GM23338 (cell line): ENCODE results near the gene SLC2A13. TPM values are rescaled to one million over a fixed set of nuclear protein-coding genes. Genes with fewer than 3 reads are reported as not detected.

ENCODE experiments used
- ATAC-seq: fragments of 200-7000 bp; cut with Tn5 transposase; 3 replicates; pipeline ENCODE4 v1.9.1; 2020
- DNase-seq: peaks from one replicate; pipeline ENCODE4 v3.0.0-alpha.2; 2015; ENCODE audit warnings: low spot score
- H2AFZ ChIP-seq: fragments of 200-600 bp; sonication (generic); 2 replicates; pipeline ENCODE4 v1.8.0; 2016; ENCODE audit warnings: antibody characterized with exemption, mild to moderate bottlenecking, moderate library complexity
- H3F3A ChIP-seq: fragments of 200-600 bp; sonication (generic); replicated peaks from 2 replicates; pipeline ENCODE4 v1.8.0; 2017; ENCODE audit warnings: antibody characterized with exemption, mixed run types, low read depth
- H3K27ac ChIP-seq: fragments of 200-600 bp; sonication (generic); 2 replicates; pipeline ENCODE4 v1.6.1; 2016; ENCODE audit warnings: low read depth
- H3K27me3 ChIP-seq: fragments of 200-600 bp; sonication (generic); 2 replicates; pipeline ENCODE4 v1.8.0; 2016; ENCODE audit warnings: mild to moderate bottlenecking, mixed run types, moderate library complexity; ENCODE audit not compliant: insufficient read depth
- H3K36me3 ChIP-seq: fragments of 200-600 bp; sonication (generic); 2 replicates; pipeline ENCODE4 v1.8.0; 2016; ENCODE audit warnings: mild to moderate bottlenecking; ENCODE audit not compliant: insufficient read depth
- H3K4me1 ChIP-seq: fragments of 200-600 bp; sonication (generic); 2 replicates; pipeline ENCODE4 v1.8.0; 2016; ENCODE audit warnings: mild to moderate bottlenecking, moderate library complexity; ENCODE audit not compliant: insufficient read depth
- H3K4me2 ChIP-seq: fragments of 200-600 bp; sonication (generic); 2 replicates; pipeline ENCODE4 v1.7.1; 2017; ENCODE audit warnings: mixed run types
- H3K4me3 ChIP-seq: fragments of 200-600 bp; sonication (generic); 2 replicates; pipeline ENCODE4 v1.6.1; 2016; ENCODE audit warnings: mixed run types
- H3K79me2 ChIP-seq: fragments of 200-600 bp; sonication (generic); replicated peaks from 2 replicates; pipeline ENCODE4 v1.8.0; 2017; ENCODE audit warnings: mild to moderate bottlenecking; ENCODE audit not compliant: insufficient read depth
- H3K9me2 ChIP-seq: fragments of 200-600 bp; sonication (generic); 2 replicates; pipeline ENCODE4 v1.8.0; 2017; ENCODE audit not compliant: insufficient read depth
- H4K20me1 ChIP-seq: fragments of 200-600 bp; sonication (generic); replicated peaks from 2 replicates; pipeline ENCODE4 v1.8.0; 2017; ENCODE audit warnings: mild to moderate bottlenecking; ENCODE audit not compliant: insufficient read depth
- H3K27ac Mint-ChIP-seq: 2 replicates; pipeline ENCODE4 v1.8.0; 2020; ENCODE audit warnings: inconsistent platforms, mild to moderate bottlenecking, moderate library complexity, mixed read lengths
- H3K27me3 Mint-ChIP-seq: 3 replicates; pipeline ENCODE4 v1.8.0; 2022; ENCODE audit warnings: low read depth, mild to moderate bottlenecking, moderate library complexity, mixed read lengths, inconsistent platforms; ENCODE audit not compliant: insufficient read depth, poor library complexity
- H3K36me3 Mint-ChIP-seq: 3 replicates; pipeline ENCODE4 v1.8.0; 2021; ENCODE audit warnings: low read depth, mild to moderate bottlenecking, inconsistent platforms, moderate library complexity, mixed read lengths
- H3K4me1 Mint-ChIP-seq: 3 replicates; pipeline ENCODE4 v1.8.0; 2020; ENCODE audit warnings: mild to moderate bottlenecking, inconsistent platforms, mixed read lengths
- H3K4me3 Mint-ChIP-seq: 3 replicates; pipeline ENCODE4 v1.8.0; 2021; ENCODE audit warnings: moderate library complexity, mild to moderate bottlenecking, inconsistent platforms, mixed read lengths
- H3K9me3 Mint-ChIP-seq: 3 replicates; pipeline ENCODE4 v1.8.0; 2020; ENCODE audit warnings: moderate library complexity, mild to moderate bottlenecking, inconsistent platforms, mixed read lengths
- CREB1 ChIP-seq: fragments of 250-450 bp; sonication (Bioruptor Pico); IDR thresholded peaks from 2 replicates; pipeline ENCODE4 v1.5.0; 2020; ENCODE audit warnings: low read depth, mild to moderate bottlenecking, moderate library complexity
- EZH2 ChIP-seq: fragments of 200-600 bp; sonication (generic); IDR thresholded peaks from one replicate; pipeline ENCODE4 v1.8.0; 2017; ENCODE audit warnings: antibody characterized with exemption, mild to moderate bottlenecking, low read depth; ENCODE audit not compliant: unreplicated experiment
- EZH2phosphoT487 ChIP-seq: fragments of 200-600 bp; sonication (generic); IDR thresholded peaks from one replicate; pipeline ENCODE4 v1.8.1; 2018; ENCODE audit warnings: antibody characterized with exemption; ENCODE audit not compliant: unreplicated experiment
- JUNB ChIP-seq: IDR thresholded peaks from one replicate; pipeline ENCODE4 v1.6.1; 2016; ENCODE audit warnings: antibody characterized with exemption; ENCODE audit not compliant: unreplicated experiment
- NANOG ChIP-seq: IDR thresholded peaks from 2 replicates; pipeline ENCODE4 v1.6.1; 2016; ENCODE audit warnings: antibody characterized with exemption, borderline replicate concordance
- ZNF114 ChIP-seq: fragments of 250-450 bp; sonication (Bioruptor Pico); IDR thresholded peaks from 2 replicates; pipeline ENCODE4 v1.5.0; 2020; ENCODE audit warnings: mild to moderate bottlenecking, moderate library complexity
- ZNF331 ChIP-seq: fragments of 250-450 bp; sonication (Bioruptor Pico); IDR thresholded peaks from 2 replicates; pipeline ENCODE4 v1.5.0; 2020; ENCODE audit warnings: low read depth, mild to moderate bottlenecking, moderate library complexity
- polyA plus RNA-seq: library from polyadenylated mRNA; unstranded; fragments of >200 nt; fragmentation: Nextera tagmentation; extraction: Ambion mirVana; gene quantifications from 2 replicates; pipeline ENCODE4 v1.2.1, GENCODE V29; 2016
- total RNA-seq: library from RNA; depleted of rRNA; stranded (reverse); fragments of >200 nt; shearing (Covaris generic); gene quantifications from 2 replicates; pipeline ENCODE4 v1.2.3, GENCODE V29; 2014
- TF ChIP-seq, protein P1 (sequence below): IDR thresholded peaks from 2 replicates; pipeline ENCODE4 v1.6.1; 2016; ENCODE audit warnings: antibody characterized with exemption
- TF ChIP-seq, protein P2 (sequence below): fragments of 250-450 bp; sonication (Bioruptor Pico); IDR thresholded peaks from 2 replicates; pipeline ENCODE4 v1.5.0; 2020; ENCODE audit warnings: mild to moderate bottlenecking, moderate library complexity
- TF ChIP-seq, protein P3 (sequence below): IDR thresholded peaks from one replicate; pipeline ENCODE4 v1.6.1; 2018; ENCODE audit warnings: antibody characterized with exemption; ENCODE audit not compliant: unreplicated experiment

Gene SLC2A13
- total and polyA plus RNA-seq, 2 experiments from 2014 or later: 6.8 to 22.7 TPM

DNA sequence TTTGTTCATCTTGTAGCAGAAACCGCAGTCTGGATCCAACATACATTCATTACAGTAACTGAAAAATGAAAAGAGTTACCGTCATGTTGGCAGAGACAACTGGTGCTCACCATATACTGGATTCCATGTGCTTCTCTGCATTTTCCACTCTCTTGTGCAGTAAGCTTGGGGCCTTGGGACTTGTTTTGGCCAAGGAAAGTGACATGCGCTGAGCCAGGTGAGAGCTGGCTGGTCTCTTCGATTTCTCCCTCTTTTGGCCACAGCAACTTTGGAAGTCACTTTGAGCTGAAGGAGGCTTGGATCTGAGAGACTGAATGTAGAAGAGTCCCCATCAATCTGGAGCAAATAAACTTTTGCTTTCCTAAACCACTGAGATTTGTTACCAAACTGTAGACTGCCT lies 275.7 kb downstream of the SLC2A13 start:
- no peaks in the 10 kb centered on the region for H3K36me3 Mint-ChIP-seq
- Histone ChIP-seq H2AFZ (no peak overlapping the region), H3K4me1 (no peaks in the 10 kb centered on the region), H3K27ac (no peak overlapping the region), H3K27me3 (no peaks in the 10 kb centered on the region), H3F3A (no peaks in the 10 kb centered on the region), H3K36me3 (no peaks in the 10 kb centered on the region), H4K20me1 (no peaks in the 10 kb centered on the region), H3K9me2 (no peaks in the 10 kb centered on the region; the same call in 1 of the 2 replicates), H3K79me2 (no peaks in the 10 kb centered on the region), H3K4me3 (no peak overlapping the region), H3K4me2 (no peak overlapping the region)
- H3K4me1 Mint-ChIP-seq: no peaks in the 10 kb centered on the region
- H3K27ac Mint-ChIP-seq: no peak overlapping the region
- no peak overlapping the region for H3K4me3 Mint-ChIP-seq
- TF ChIP-seq JUNB (no peak), ZNF114 (no peak), EZH2 (no peak), NANOG (no peak), EZH2phosphoT487 (no peak), CREB1 (CRISPR knock-in tag) (no peak), ZNF331 (CRISPR knock-in tag) (no peak)
- TF ChIP-seq, protein P1, sequence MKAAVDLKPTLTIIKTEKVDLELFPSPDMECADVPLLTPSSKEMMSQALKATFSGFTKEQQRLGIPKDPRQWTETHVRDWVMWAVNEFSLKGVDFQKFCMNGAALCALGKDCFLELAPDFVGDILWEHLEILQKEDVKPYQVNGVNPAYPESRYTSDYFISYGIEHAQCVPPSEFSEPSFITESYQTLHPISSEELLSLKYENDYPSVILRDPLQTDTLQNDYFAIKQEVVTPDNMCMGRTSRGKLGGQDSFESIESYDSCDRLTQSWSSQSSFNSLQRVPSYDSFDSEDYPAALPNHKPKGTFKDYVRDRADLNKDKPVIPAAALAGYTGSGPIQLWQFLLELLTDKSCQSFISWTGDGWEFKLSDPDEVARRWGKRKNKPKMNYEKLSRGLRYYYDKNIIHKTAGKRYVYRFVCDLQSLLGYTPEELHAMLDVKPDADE: no peak
- TF ChIP-seq, protein P2, sequence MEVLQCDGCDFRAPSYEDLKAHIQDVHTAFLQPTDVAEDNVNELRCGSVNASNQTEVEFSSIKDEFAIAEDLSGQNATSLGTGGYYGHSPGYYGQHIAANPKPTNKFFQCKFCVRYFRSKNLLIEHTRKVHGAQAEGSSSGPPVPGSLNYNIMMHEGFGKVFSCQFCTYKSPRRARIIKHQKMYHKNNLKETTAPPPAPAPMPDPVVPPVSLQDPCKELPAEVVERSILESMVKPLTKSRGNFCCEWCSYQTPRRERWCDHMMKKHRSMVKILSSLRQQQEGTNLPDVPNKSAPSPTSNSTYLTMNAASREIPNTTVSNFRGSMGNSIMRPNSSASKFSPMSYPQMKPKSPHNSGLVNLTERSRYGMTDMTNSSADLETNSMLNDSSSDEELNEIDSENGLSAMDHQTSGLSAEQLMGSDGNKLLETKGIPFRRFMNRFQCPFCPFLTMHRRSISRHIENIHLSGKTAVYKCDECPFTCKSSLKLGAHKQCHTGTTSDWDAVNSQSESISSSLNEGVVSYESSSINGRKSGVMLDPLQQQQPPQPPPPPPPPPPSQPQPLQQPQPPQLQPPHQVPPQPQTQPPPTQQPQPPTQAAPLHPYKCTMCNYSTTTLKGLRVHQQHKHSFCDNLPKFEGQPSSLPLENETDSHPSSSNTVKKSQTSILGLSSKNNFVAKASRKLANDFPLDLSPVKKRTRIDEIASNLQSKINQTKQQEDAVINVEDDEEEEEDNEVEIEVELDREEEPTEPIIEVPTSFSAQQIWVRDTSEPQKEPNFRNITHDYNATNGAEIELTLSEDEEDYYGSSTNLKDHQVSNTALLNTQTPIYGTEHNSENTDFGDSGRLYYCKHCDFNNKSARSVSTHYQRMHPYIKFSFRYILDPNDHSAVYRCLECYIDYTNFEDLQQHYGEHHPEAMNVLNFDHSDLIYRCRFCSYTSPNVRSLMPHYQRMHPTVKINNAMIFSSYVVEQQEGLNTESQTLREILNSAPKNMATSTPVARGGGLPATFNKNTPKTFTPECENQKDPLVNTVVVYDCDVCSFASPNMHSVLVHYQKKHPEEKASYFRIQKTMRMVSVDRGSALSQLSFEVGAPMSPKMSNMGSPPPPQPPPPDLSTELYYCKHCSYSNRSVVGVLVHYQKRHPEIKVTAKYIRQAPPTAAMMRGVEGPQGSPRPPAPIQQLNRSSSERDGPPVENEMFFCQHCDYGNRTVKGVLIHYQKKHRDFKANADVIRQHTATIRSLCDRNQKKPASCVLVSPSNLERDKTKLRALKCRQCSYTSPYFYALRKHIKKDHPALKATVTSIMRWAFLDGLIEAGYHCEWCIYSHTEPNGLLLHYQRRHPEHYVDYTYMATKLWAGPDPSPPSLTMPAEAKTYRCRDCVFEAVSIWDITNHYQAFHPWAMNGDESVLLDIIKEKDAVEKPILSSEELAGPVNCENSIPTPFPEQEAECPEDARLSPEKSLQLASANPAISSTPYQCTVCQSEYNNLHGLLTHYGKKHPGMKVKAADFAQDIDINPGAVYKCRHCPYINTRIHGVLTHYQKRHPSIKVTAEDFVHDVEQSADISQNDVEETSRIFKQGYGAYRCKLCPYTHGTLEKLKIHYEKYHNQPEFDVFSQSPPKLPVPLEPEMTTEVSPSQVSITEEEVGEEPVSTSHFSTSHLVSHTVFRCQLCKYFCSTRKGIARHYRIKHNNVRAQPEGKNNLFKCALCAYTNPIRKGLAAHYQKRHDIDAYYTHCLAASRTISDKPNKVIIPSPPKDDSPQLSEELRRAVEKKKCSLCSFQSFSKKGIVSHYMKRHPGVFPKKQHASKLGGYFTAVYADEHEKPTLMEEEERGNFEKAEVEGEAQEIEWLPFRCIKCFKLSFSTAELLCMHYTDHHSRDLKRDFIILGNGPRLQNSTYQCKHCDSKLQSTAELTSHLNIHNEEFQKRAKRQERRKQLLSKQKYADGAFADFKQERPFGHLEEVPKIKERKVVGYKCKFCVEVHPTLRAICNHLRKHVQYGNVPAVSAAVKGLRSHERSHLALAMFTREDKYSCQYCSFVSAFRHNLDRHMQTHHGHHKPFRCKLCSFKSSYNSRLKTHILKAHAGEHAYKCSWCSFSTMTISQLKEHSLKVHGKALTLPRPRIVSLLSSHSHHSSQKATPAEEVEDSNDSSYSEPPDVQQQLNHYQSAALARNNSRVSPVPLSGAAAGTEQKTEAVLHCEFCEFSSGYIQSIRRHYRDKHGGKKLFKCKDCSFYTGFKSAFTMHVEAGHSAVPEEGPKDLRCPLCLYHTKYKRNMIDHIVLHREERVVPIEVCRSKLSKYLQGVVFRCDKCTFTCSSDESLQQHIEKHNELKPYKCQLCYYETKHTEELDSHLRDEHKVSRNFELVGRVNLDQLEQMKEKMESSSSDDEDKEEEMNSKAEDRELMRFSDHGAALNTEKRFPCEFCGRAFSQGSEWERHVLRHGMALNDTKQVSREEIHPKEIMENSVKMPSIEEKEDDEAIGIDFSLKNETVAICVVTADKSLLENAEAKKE (CRISPR knock-in tag): no peak
- TF ChIP-seq, protein P3, sequence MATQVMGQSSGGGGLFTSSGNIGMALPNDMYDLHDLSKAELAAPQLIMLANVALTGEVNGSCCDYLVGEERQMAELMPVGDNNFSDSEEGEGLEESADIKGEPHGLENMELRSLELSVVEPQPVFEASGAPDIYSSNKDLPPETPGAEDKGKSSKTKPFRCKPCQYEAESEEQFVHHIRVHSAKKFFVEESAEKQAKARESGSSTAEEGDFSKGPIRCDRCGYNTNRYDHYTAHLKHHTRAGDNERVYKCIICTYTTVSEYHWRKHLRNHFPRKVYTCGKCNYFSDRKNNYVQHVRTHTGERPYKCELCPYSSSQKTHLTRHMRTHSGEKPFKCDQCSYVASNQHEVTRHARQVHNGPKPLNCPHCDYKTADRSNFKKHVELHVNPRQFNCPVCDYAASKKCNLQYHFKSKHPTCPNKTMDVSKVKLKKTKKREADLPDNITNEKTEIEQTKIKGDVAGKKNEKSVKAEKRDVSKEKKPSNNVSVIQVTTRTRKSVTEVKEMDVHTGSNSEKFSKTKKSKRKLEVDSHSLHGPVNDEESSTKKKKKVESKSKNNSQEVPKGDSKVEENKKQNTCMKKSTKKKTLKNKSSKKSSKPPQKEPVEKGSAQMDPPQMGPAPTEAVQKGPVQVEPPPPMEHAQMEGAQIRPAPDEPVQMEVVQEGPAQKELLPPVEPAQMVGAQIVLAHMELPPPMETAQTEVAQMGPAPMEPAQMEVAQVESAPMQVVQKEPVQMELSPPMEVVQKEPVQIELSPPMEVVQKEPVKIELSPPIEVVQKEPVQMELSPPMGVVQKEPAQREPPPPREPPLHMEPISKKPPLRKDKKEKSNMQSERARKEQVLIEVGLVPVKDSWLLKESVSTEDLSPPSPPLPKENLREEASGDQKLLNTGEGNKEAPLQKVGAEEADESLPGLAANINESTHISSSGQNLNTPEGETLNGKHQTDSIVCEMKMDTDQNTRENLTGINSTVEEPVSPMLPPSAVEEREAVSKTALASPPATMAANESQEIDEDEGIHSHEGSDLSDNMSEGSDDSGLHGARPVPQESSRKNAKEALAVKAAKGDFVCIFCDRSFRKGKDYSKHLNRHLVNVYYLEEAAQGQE: no peak
- H3K27me3 Mint-ChIP-seq: no peaks in the 10 kb centered on the region
- ATAC-seq (no peak), DNase-seq (no peak)
- H3K9me3 Mint-ChIP-seq: no peaks in the 10 kb centered on the region
